Ishikawa (cell line): ENCODE data around the gene CORO7.

ENCODE experiments used
- CEBPB ChIP-seq: IDR thresholded peaks from 2 replicates; pipeline ENCODE4 v1.6.1; 2012
- CREB1 ChIP-seq: IDR thresholded peaks from 2 replicates; pipeline ENCODE4 v1.6.1; 2012; ENCODE audit warnings: low read depth
- EGR1 ChIP-seq: IDR thresholded peaks from 2 replicates; pipeline ENCODE4 v1.6.1; 2012
- EP300 ChIP-seq: IDR thresholded peaks from 2 replicates; pipeline ENCODE4 v1.6.1; 2012; ENCODE audit warnings: borderline replicate concordance
- FOXM1 ChIP-seq: IDR thresholded peaks from 2 replicates; pipeline ENCODE4 v1.6.1; 2012; ENCODE audit warnings: low read depth, borderline replicate concordance
- MAX ChIP-seq: IDR thresholded peaks from 2 replicates; pipeline ENCODE4 v1.6.1; 2012
- NFIC ChIP-seq: IDR thresholded peaks from 2 replicates; pipeline ENCODE4 v1.6.1; 2012
- RAD21 ChIP-seq: IDR thresholded peaks from 2 replicates; pipeline ENCODE4 v1.6.1; 2012; ENCODE audit warnings: low read depth
- TAF1 ChIP-seq: IDR thresholded peaks from 2 replicates; pipeline ENCODE4 v1.6.1; 2012; ENCODE audit warnings: low read depth, mild to moderate bottlenecking
- TCF12 ChIP-seq: IDR thresholded peaks from 2 replicates; pipeline ENCODE4 v1.6.1; 2012; ENCODE audit warnings: low read depth
- TEAD4 ChIP-seq: IDR thresholded peaks from 2 replicates; pipeline ENCODE4 v1.6.1; 2012
- USF1 ChIP-seq: IDR thresholded peaks from 2 replicates; pipeline ENCODE4 v1.6.1; 2012
- YY1 ChIP-seq: IDR thresholded peaks from 2 replicates; pipeline ENCODE4 v1.6.1; 2012; ENCODE audit warnings: low read depth
- ZBTB7A ChIP-seq: IDR thresholded peaks from 2 replicates; pipeline ENCODE4 v1.6.1; 2012; ENCODE audit warnings: low read depth
- TF ChIP-seq, protein P1 (sequence below): IDR thresholded peaks from 2 replicates; pipeline ENCODE4 v1.6.1; 2012; ENCODE audit warnings: low read depth, mild to moderate bottlenecking

CORO7 gene

DNA sequence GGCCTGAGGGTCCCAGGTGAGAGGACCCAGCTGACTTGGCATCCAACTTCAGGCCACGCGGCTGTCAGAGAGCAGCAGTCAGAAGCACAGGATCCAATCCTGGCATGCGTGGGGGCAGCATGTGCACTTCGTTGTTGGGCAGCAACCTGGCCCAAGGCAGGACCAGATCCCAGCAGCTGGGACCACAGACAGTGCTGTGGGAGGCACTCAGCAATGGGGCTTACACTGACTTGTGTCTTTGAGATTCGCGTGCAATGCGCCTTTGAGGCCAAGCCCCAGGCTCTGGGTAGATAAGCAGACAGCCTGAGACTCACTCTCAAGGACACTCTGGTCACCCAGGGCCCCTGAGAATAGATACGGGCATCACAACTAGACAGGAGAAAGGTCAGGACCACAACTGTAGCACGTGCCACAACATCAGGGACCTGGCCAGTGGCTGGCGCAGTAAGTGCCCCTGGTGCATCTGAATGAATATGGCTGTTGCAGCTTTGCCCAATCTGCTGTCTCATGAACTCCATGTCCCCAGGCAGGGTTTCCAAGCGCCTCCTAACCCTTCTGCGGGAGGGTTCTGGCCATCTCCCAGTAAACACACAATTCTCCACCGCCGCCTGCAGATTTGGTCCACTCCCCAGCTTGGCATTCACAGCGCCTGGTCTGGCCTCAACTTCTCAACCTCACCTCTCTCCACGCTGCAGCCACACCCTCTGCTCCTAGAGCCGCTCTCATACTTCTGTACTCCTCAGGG is 68.5 kb downstream of the CORO7 start:
- TF ChIP-seq FOXM1 (no peak), CREB1 (no peak), ZBTB7A (no peak), MAX (no peak), YY1 (no peak), RAD21 (no peak)
- TF ChIP-seq, protein P1, sequence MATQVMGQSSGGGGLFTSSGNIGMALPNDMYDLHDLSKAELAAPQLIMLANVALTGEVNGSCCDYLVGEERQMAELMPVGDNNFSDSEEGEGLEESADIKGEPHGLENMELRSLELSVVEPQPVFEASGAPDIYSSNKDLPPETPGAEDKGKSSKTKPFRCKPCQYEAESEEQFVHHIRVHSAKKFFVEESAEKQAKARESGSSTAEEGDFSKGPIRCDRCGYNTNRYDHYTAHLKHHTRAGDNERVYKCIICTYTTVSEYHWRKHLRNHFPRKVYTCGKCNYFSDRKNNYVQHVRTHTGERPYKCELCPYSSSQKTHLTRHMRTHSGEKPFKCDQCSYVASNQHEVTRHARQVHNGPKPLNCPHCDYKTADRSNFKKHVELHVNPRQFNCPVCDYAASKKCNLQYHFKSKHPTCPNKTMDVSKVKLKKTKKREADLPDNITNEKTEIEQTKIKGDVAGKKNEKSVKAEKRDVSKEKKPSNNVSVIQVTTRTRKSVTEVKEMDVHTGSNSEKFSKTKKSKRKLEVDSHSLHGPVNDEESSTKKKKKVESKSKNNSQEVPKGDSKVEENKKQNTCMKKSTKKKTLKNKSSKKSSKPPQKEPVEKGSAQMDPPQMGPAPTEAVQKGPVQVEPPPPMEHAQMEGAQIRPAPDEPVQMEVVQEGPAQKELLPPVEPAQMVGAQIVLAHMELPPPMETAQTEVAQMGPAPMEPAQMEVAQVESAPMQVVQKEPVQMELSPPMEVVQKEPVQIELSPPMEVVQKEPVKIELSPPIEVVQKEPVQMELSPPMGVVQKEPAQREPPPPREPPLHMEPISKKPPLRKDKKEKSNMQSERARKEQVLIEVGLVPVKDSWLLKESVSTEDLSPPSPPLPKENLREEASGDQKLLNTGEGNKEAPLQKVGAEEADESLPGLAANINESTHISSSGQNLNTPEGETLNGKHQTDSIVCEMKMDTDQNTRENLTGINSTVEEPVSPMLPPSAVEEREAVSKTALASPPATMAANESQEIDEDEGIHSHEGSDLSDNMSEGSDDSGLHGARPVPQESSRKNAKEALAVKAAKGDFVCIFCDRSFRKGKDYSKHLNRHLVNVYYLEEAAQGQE: no peak

- TF ChIP-seq EGR1 (no peak), CEBPB (no peak), RAD21 (no peak), YY1 (no peak), ZBTB7A (no peak), TCF12 (no peak), TEAD4 (no peak), EP300 (no peak), FOXM1 (no peak), USF1 (no peak), TAF1 (no peak), NFIC (no peak), CREB1 (no peak), MAX (no peak)
- TF ChIP-seq, protein P1: no peak
Observed at GRCh38 chr16:4347010-4347409, 69.4 kb downstream of the CORO7 start.

DNA sequence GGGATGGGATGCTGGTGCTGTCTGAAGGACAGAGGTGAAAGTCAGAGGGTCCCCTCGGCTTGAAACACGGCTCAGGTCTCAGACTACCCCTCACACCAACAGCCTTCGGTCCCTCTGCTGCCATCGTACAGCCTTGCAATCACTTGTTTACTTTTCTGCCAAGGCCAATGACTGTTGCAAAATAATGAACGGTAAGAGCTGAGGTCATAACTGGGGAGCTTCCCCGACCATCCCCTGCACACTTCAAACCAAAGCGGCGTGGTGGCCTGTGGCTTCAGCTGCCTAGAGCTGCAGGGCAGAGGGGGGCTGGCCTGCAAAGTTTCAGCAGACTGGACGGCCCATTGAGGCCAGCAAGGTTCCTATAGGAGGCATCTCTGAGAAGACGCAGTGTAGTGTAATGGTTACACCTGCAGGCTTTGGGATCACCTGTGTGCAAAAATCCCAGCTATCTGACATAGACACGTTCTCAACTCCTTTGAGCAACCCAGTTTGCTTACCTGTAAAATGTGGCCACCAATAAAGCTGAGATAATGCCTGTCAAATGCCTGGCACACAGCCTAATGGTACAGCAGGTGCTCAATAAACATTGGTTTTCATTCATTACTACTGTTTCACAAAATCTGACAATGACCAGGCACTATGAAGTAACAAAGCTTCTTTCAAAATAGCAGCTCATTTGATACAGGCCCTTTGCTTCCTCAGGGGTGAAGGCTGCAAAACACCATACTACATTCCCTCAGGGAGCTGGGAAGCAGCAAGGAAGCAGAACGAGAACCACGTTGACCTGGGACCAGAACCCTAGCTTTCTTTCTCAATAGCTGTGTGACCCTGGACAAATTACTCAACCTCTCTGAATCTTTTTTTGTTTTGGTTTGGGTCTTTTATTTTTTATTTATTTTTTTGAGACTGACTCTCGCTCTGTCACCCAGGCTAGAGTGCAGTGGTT is 70.3 kb downstream of the CORO7 start:
- TF ChIP-seq RAD21 (no peak), USF1 (no peak), TCF12 (no peak), YY1 (no peak), ZBTB7A (no peak), TEAD4 (no peak), CEBPB (no peak), EP300 (no peak), EGR1 (no peak), FOXM1 (no peak), MAX (no peak), TAF1 (no peak)
- TF ChIP-seq, protein P1: no peak
